ENCODE measurements around the gene GPSM1. TPM values are rescaled to one million over a fixed set of nuclear protein-coding genes. Genes with fewer than 3 reads are reported as not detected.

GPSM1 gene
- total and polyA plus RNA-seq, 2 experiments from 2014 or later: 25.5 to 30.0 TPM

DNA sequence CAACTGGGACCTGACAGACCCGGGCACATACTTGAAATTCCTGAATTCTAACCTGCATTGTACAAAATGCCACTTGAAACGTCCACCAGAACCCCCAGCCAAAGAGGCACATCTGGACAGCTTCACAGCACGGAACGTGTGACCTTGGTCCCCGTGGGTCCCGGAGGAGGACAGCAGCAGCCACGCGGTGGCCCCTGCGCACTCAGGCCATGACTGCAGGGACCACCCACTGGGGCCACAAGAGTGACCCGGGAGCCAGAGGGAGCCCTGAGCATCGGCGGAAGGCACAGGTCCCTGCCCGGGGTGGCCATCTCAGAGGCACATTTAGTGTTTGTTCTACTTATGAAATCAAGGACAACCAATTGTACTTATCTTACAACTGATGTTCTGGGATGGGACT, 74.7 kb downstream of the GPSM1 start:
- Histone ChIP-seq H3K9me2 (replicated peaks; ENCODE audit: insufficient read depth) (no peaks in the 10 kb centered on the region), H3K4me1 (ENCODE audit: insufficient read depth) (peaks cover 11% of the 10 kb centered on the region), H3K4me2 (no peak overlapping the region), H3K79me2 (peaks cover 26% of the 10 kb centered on the region), H3K27me3 (no peaks in the 10 kb centered on the region), H3K36me3 (replicated peaks; ENCODE audit: insufficient read depth, low read depth) (no peaks in the 10 kb centered on the region), H3K9me3 (ENCODE audit: low read depth) (no peaks in the 10 kb centered on the region), H3K4me3 (no peak overlapping the region), H2AFZ (no peak overlapping the region), H4K20me1 (ENCODE audit: insufficient read depth, poor library complexity, severe bottlenecking) (no peaks in the 10 kb centered on the region), H3K27ac (no peak overlapping the region)
- TF ChIP-seq EZH2phosphoT487 (IDR thresholded peaks at IDR 0.05; ENCODE audit: low read depth, severe bottlenecking, unreplicated experiment): no peak
- TF ChIP-seq, protein P1, sequence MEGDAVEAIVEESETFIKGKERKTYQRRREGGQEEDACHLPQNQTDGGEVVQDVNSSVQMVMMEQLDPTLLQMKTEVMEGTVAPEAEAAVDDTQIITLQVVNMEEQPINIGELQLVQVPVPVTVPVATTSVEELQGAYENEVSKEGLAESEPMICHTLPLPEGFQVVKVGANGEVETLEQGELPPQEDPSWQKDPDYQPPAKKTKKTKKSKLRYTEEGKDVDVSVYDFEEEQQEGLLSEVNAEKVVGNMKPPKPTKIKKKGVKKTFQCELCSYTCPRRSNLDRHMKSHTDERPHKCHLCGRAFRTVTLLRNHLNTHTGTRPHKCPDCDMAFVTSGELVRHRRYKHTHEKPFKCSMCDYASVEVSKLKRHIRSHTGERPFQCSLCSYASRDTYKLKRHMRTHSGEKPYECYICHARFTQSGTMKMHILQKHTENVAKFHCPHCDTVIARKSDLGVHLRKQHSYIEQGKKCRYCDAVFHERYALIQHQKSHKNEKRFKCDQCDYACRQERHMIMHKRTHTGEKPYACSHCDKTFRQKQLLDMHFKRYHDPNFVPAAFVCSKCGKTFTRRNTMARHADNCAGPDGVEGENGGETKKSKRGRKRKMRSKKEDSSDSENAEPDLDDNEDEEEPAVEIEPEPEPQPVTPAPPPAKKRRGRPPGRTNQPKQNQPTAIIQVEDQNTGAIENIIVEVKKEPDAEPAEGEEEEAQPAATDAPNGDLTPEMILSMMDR (IDR thresholded peaks at IDR 0.05; ENCODE audit: poor library complexity): no peak
- no peak for TF ChIP-seq EZH2 (IDR thresholded peaks at IDR 0.05; ENCODE audit: borderline replicate concordance)
- no peak for DNase-seq (ENCODE audit: low spot score)
- 83% methylated on average over 13 of the region's 13 CpGs for WGBS (ENCODE audit: low lambda C conversion rate, missing lambda C conversion rate)

GRCh38 chr9:136403538-136403914, 76.2 kb downstream of the GPSM1 start:
- WGBS (ENCODE audit: low lambda C conversion rate, missing lambda C conversion rate): 95% methylated on average over 5 of the region's 5 CpGs
- Histone ChIP-seq H3K4me1 (ENCODE audit: insufficient read depth) (peaks cover 9% of the 10 kb centered on the region), H2AFZ (no peak overlapping the region), H3K4me2 (no peak overlapping the region), H3K9me2 (replicated peaks; ENCODE audit: insufficient read depth) (no peaks in the 10 kb centered on the region), H3K27me3 (no peaks in the 10 kb centered on the region), H4K20me1 (ENCODE audit: insufficient read depth, poor library complexity, severe bottlenecking) (no peaks in the 10 kb centered on the region), H3K4me3 (no peak overlapping the region), H3K9me3 (ENCODE audit: low read depth) (no peaks in the 10 kb centered on the region), H3K27ac (no peak overlapping the region), H3K36me3 (replicated peaks; ENCODE audit: insufficient read depth, low read depth) (no peaks in the 10 kb centered on the region), H3K79me2 (peaks cover 16% of the 10 kb centered on the region)
- no peak for DNase-seq (ENCODE audit: low spot score)
- TF ChIP-seq EZH2 (IDR thresholded peaks at IDR 0.05; ENCODE audit: borderline replicate concordance) (no peak), EZH2phosphoT487 (IDR thresholded peaks at IDR 0.05; ENCODE audit: low read depth, severe bottlenecking, unreplicated experiment) (no peak)
- TF ChIP-seq, protein P1 (IDR thresholded peaks at IDR 0.05; ENCODE audit: poor library complexity): no peak

DNA sequence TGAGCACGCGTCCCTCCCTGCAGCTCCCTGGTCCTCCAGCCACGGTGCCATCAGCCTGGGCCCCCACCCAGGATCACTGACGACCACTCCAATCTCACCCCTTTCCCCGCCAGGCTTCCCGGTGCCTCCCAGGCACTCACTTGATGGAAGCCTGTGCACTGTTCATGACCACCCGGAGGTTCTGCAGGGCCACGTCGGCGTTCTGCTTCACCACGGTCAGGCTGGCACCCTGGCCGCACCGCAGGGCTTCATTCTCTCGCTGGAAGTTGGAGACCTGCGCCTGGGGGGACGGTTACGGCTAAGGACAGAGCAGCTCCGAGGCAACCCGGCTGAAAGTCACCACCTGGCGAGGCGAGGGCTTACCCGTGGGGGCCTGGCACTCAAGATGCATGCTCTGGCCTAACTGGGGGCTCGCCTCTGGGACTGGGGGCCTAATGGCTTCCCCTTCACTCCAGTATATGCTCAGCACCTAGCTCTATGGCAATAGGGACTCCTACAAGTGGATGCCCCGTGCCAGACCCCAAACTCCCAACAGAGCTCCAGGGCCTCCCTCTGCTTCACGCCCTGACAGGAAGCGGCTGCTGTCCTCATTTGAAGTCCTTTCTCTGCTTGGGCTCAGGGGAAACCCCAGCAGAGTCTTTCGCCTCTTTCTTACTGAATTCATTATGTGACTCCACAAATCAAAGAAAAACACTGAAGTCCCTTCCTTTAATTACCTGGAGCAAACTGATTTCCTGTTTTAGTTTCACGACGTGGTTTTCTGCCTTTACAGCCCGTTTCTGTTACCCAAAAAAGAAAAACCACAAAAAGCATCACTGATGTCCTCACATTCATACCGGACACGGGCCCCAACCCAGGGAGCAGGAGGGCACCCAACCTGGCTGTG, 76.8 kb downstream of the GPSM1 start:
- Histone ChIP-seq H3K4me2 (no peak overlapping the region), H4K20me1 (ENCODE audit: insufficient read depth, poor library complexity, severe bottlenecking) (no peaks in the 10 kb centered on the region), H3K9me3 (ENCODE audit: low read depth) (no peaks in the 10 kb centered on the region), H3K36me3 (replicated peaks; ENCODE audit: insufficient read depth, low read depth) (no peaks in the 10 kb centered on the region), H3K27me3 (no peaks in the 10 kb centered on the region), H3K27ac (no peak overlapping the region), H3K4me3 (no peak overlapping the region), H2AFZ (no peak overlapping the region), H3K4me1 (ENCODE audit: insufficient read depth) (peaks cover 4% of the 10 kb centered on the region), H3K9me2 (replicated peaks; ENCODE audit: insufficient read depth) (no peaks in the 10 kb centered on the region), H3K79me2 (peaks cover 16% of the 10 kb centered on the region)
- TF ChIP-seq EZH2 (IDR thresholded peaks at IDR 0.05; ENCODE audit: borderline replicate concordance) (no peak), EZH2phosphoT487 (IDR thresholded peaks at IDR 0.05; ENCODE audit: low read depth, severe bottlenecking, unreplicated experiment) (no peak)
- TF ChIP-seq, protein P1 (IDR thresholded peaks at IDR 0.05; ENCODE audit: poor library complexity): no peak
- DNase-seq (ENCODE audit: low spot score): no peak
- WGBS (ENCODE audit: low lambda C conversion rate, missing lambda C conversion rate): 94% methylated on average over 32 of the region's 32 CpGs
